Vagina (tissue), 2 donors: ENCODE data around the gene SLC39A2.

Source experiments
- POLR2A ChIP-seq, 2 donors: fragments of 450-650 bp; IDR thresholded peaks; one replicate each; pipeline ENCODE4 v1.6.1; 2017; ENCODE audit warnings: antibody characterized with exemption in 2 of 2, mild to moderate bottlenecking in 2 of 2, moderate library complexity in 2 of 2
- POLR2AphosphoS5 ChIP-seq, 2 donors: sonication (generic); formaldehyde crosslinking; IDR thresholded peaks; one replicate each; pipeline ENCODE4 v1.9.0; 2017; ENCODE audit warnings: antibody characterized with exemption in 2 of 2, mild to moderate bottlenecking in 2 of 2, low read depth in 1 of 2; ENCODE audit not compliant: insufficient read depth in 1 of 2
- TF ChIP-seq, protein P1 (sequence below), 3 experiments: fragments of 450-650 bp in 2 of 3; fragments of 200-600 bp in 1 of 3; sonication (generic) in 1 of 3; IDR thresholded peaks; one replicate each; pipeline ENCODE4 v1.5.1; 2017 to 2019; ENCODE audit warnings: antibody characterized with exemption in 3 of 3, mild to moderate bottlenecking in 2 of 3, moderate library complexity in 2 of 3

DNA sequence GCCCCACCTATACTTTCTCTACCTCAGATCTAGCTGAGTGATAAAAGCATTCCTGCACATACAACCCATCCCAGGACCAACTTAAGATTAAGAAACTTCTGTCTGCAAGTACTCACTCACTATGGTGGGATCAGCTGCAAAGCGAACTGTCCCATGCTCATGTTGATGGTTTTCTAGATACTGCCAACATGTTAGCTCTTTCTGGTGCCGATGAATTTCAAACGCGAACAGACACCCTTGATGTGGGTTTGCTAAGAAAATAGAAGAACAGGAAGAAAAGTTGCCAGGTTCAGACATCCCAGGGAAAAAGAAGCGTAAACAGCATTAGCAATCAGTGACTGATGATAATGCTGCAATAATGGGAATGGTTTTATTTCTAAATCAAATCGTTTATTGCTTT is 1.5 kb upstream of the SLC39A2 start:
- TF ChIP-seq, protein P1, sequence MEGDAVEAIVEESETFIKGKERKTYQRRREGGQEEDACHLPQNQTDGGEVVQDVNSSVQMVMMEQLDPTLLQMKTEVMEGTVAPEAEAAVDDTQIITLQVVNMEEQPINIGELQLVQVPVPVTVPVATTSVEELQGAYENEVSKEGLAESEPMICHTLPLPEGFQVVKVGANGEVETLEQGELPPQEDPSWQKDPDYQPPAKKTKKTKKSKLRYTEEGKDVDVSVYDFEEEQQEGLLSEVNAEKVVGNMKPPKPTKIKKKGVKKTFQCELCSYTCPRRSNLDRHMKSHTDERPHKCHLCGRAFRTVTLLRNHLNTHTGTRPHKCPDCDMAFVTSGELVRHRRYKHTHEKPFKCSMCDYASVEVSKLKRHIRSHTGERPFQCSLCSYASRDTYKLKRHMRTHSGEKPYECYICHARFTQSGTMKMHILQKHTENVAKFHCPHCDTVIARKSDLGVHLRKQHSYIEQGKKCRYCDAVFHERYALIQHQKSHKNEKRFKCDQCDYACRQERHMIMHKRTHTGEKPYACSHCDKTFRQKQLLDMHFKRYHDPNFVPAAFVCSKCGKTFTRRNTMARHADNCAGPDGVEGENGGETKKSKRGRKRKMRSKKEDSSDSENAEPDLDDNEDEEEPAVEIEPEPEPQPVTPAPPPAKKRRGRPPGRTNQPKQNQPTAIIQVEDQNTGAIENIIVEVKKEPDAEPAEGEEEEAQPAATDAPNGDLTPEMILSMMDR (IDR thresholded peaks at IDR 0.05) = no peak
- TF ChIP-seq POLR2AphosphoS5 (IDR thresholded peaks at IDR 0.05; ENCODE audit: insufficient read depth in 1 of 2, low read depth in 1 of 2) = no peak
- no peak for TF ChIP-seq POLR2A (IDR thresholded peaks at IDR 0.05)
